Stimulated activated CD8-positive, alpha-beta memory T cell treated with anti-CD3 and anti-CD28 coated beads, Interleukin-12 subunit alpha, Interleukin-12 subunit beta, amount 100 ng/mL, for 24 hours (primary cell): Measurements from ENCODE around the gene A1BG.
"Not testable (repeated sequence)": the region's sequence is repeated elsewhere in the genome, so short reads cannot be mapped to it uniquely, and the experiment has no call there.

Experiments used
- DNase-seq: peaks from one replicate; pipeline ENCODE4 v3.0.0-alpha.2; 2020; ENCODE audit errors: extremely low read depth

The A1BG gene

DNA sequence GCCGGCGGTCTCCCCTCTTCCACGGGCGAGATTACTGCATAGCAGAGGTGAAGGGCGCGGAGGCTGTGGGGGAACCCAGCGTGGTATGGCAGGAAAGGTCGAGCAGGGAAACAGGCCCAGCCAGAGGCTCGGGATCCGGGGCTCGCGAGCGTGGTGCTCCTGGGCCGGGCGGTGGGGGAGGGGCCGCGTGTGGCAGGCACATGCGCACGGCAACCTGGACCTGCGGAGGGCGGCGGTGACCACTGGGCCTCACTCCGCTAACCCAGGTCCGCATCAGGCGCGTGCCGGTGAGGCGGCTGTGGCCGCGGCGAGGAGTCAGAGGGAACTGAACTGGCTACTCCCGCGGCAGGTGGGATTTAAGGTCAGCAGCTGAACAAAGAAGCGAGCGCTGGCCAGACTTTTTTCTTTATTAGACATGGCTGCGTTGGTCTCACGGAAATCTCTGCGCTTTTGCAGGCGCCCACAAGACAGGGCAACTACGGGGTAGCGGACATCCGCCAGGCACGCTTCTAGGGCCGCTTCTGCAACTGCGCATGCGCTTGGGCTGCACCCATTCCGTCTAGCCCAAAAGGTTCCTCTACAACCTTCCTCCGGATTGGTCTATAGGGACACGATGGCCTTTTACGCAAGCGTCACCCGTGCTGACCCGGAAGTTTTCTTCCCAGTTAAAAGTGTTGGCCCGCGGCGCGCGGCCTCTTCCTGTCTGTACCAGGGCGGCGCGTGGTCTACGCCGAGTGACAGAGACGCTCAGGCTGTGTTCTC, 33.5 kb upstream of the A1BG start, which contains the start of gene RPS5:
Gene RPS5, plus strand, starts transcription at position 694 of the 762 bp plus-strand sequence. CDS start 869 bp downstream, outside the sequence.
- DNase-seq, result peak; percentile 84

DNA sequence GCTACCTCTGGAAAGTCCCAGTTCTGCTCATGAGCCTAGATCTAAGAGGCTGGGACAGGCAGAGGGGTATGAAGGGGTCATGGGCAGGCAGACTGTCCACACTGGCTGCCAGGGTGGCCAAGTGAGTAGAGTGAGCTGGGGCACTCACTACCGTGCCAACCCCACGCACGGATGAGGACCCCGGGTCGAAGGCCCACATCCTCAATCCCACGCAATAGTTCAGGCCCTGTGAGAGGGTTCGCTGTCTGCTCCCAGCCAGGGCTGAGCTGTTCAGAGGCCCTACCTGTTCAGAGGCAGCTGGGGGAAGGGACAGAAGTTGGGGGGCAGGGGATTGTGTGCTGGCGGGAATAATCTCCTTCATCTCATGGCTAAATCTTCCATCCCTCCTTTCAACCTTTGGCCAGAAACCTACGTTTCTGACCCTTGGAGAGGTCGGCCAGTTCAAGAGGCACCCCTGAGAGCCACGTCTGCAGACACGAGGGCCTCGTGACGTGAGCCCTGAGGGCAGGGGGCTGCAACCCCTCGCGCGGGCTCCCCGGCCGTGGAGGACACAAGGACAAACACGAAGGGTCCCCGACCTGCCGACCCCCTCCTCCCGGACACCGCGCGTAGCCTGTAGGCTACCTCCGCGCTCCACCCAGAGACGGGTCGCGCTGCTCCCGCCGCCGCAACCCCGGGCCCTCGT, 32.7 kb upstream of the A1BG start:
- no peak for DNase-seq

DNA sequence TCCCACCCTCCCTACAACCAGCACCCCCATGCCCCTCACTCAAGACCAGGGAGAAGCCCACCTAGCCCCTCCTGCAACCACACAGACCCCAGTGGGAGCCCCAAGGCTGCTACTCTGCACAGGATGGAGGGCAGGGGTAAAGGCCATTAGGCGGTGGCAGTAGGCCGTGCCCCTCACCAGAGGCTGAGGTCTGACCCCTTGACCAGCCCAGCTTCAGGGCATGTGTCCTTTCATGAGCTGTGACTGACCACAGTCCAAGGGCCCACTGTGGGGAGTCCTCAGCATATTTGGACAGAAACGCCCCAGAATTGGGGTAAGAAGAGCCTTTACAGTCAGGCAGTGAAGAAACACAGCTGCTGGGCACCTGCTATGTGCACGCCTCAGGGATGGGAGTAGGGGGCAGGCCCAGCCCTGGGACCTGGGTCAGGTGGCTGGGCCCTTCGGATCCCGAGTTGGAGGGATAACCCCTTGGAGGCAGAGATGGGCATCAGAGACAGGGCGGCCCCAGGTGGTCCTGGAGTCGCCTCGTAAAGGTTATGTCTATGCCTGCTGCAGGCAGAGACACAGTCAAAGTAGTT, 32.1 kb upstream of the A1BG start:
- DNase-seq, result no peak

DNA sequence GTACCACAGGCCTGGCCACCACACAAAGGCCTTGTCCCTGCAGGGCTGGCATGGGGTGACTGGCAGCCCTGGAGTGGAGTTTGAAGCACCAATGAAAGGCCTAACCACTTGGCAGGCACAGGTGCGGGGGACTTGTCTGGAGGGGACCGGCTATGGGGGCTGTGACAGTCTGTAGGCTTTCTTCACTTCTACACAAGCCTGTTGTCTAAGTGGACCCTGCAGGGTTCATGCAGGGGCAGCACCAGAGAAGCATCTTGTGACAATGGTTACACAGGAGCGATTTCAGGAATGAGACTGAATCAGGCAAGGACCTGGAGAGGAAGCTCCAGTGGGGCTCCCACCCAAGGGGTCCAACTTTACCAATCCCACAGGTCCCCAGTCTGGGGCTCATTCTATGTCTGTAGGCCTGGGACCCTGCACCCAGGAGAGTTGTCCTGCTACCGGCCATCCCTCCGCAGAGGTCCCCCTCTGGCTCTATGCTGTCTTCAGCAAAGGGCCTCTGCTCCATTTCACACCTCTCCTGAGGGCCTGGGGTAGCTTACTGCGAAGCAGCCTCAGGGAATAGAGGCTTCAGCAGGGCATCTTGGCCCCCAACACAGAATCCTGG, 29.8 kb upstream of the A1BG start:
- DNase-seq, result no peak

DNA sequence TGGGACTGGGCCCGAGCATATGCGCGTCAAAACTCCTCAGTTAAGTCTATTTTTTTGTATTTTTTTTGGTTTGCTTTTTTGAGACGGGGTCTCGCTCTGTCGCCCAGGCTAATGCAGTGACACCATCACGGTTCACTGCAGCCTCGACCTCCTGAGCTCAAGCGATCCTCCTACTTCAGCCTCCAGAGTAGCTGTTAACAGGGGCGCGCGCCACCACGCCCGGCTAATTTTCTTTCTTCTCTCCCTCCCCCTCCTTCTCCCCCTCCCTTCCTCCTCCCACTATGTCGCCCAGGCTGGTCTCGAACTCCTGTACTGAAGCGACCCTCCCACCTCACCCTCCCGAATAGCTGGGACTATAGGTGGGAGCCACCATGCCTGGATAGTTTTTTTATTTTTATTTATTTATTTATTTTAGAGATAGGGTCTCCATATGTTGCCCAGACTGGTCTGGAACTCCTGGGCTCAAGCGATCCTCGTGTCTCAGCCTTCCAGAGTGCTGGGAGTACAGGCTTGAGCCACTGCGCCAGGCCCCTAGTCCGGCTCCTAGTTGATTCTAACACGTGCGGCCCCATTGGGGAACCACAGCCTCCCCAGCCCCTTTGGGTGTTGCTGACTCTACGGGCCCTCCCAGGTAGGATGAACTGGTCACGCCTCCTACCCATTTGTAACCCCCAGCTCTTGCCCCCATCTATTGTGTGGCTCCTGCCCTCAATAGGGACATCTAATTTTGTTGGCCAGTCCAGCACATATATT, 28.3 kb upstream of the A1BG start:
- no peak for DNase-seq

DNA sequence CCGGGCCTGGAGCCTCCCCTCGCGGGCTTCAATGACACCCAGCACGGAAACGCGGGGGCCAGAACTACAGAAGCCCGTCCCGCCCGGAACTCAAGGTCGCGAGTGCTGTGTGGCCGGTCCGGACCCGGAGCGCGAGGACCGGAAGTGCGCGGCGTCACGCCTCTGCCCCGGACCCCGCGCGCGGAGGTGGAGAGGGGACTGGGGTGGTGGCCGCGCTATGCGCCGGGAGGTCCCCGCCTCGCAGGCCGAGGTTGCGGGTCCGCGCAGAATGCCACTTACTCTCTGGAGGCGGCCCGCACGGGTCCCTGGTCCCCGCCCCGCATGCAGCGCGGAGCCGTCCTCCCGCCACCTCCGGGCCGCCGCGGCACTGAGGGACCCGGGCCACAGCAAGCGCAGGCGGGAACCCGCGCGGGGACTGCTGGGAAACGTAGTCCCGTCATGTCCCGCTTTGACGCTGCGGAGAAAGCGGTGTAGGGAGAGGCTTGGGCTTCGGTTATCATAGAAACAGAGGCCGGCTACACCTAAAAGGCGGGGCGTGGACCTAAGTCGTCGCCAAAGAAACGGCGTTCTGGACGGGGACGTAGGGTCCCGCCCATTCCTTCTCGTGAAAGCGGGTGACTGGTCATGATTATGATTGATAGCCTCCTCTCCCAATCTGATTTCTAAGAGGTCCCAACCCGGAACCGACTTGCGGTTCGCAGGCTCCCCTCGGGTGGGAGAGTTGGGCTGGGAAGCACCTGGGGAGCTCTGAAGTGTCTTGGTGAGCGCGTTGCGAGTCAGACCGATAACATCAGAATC, 27.6 kb upstream of the A1BG start, which contains the start of gene ZNF837:
Gene ZNF837, minus strand, starts transcription at position 369 of the 798 bp plus-strand sequence. CDS start 11,698 bp downstream, outside the sequence.
- peak; percentile 94 for DNase-seq

DNA sequence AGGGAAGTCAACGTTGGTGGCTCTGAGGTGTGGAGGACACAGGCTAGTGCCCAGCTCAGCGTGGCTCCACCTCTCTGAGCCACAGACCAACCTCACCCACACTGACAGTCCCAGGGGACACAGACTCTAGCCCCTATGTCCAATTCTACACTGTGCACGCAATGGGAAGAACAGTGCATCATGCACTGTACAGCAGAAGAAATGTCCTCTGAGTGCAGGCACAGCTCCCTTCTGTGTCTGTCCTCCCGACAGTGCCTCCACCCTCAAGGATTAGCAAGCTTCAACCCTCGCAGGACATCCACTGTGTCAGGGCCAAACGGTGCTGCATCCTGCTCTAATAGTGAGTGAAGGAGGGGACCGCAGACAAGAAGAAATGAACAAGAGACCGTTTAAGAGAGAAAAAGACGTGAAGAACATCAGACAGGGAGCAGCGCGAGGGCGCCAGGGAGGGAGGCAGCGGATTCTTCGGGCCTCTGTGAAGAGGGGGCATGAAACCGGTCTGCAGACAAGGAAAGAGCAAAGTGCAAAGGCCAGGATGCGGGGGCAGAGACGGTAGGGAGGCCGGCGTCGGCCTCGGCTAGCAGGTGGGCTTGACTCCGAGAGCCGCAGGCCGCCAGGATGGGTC, 26.9 kb upstream of the A1BG start:
- no peak for DNase-seq

DNA sequence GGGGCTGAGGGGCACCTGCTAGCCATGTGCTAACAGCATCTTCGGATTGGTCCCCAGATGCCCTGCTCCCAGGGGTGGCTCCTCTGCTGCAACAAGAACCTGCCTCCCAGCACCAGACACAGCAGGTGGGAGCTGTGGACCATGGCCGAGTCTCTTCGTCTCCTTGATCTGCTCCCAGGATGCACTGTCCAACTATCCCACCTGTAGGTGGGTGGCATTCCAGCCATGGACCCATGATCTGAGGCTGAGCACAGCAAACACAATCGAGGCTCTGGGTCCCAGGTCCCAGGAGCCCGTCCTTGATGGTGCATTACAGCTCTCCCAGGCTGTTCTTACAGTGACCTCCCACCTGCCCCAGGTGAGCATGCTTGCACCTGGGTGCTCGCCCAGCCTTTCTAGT, 26.0 kb upstream of the A1BG start:
- DNase-seq, result no peak

DNA sequence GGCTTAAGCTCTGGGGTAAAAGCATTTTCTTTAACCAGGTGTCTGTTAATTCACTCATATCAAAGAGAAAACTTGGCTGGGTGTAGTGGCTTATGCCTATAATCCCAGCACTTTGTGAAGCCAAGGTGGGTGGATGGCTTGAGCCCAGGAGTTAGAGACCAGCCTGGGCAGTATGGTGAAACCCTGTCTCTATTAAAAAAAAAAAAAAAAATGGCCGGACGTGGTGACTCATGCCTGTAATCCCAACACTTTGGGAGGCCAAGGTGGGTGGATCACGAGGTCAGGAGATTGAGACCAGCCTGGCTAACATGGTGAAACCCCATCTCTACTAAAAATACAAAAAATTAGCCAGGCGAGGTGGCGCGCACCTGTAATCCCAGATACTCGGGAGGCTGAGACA, 23.4 kb upstream of the A1BG start:
- not testable (repeated sequence) for DNase-seq

DNA sequence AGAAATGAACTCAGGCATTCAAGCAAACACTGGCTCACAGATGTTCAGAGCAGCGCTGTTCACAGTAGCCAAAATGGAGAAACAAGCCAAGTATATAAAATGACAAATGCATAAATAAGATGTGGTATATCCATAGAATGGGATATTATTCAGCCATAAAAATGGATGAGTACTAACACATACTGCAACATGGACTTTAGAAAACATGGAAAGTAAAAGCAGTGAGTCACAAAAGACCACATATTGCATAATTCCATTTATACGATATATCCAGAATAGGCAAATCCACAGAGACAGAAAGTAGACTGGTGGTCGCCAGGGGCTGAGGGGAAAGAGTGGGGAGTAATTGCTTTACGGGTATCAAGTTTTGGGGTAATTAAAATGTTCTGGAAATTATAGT, 20.9 kb upstream of the A1BG start:
- DNase-seq, result no peak

DNA sequence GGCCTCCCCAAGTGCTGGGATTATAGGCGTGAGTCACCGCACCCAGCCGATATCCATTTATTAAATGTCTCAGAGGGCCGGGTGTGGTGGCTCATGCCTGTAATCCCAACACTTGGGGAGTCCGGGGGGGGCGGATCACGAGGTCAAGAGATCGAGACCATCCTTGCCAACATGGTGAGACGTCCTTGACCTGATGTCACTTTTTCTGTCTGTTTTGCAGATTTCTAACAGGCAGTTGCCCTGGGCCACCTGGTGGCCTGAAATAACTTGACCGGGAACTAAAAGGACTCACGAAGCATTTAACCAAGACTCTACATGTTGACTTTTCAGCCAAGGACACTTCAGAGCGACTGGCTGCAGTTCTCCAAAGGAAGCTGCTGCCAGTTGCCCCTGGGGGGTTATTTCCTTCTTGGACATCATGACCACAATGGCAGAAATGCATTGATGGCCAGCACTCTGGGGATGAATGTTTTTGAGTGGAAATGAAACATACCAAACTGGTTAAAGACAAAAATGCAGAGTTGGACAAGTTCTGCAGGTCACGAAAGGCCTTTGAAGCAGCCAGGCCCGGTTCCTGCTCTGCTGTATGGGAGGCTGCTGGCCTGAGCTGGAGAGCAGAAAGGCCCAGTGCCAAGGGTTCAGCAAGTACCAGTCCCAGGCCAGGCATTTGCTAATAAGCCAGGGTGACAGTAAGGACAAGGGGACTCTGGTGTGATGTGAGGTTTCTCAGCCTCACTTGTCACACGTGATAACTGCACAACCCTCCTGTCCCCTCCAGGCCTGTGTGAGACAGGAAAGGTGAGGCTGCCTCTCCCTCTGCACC, 19.2 kb upstream of the A1BG start:
- no peak for DNase-seq

DNA sequence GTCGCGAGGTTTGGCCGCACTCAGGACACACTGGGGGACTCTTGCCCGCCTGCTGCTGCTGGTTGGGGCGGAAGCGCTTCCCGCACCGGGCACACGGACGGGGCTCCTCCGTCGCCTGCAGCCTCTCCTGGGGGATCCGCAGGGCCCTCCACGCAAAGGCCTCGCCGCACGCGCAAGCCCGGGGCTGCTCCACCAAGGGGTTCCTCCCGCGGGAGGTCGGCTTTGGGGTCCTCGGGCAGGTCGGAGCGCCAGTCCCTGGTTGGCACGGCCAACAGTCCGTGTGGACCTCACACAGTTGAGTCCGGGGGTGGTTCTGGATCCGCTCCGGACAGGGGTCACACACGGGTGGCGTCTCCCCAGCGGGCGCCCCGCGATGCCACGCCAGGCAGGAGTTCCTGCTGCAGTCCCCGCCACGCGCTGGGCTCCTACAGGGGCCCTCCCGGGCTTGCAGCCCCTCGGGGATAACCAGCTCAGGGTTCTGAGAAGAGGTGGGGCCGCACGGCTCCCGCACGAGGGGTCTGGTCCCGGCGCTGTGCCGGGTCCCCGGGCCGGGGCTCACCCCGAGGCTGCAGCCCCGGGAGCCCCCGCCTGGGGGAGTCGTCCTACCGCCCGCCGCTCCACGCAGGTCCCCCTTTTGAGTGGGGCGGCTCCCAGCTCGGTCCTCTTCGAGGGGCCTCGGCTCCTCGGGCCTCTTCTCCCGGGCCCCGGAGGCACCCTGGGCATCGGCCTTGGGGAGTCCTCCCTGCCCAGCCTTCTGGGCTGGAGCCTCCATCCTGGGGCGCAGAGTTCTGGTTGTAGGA, 15.5 kb upstream of the A1BG start:
- no peak for DNase-seq

DNA sequence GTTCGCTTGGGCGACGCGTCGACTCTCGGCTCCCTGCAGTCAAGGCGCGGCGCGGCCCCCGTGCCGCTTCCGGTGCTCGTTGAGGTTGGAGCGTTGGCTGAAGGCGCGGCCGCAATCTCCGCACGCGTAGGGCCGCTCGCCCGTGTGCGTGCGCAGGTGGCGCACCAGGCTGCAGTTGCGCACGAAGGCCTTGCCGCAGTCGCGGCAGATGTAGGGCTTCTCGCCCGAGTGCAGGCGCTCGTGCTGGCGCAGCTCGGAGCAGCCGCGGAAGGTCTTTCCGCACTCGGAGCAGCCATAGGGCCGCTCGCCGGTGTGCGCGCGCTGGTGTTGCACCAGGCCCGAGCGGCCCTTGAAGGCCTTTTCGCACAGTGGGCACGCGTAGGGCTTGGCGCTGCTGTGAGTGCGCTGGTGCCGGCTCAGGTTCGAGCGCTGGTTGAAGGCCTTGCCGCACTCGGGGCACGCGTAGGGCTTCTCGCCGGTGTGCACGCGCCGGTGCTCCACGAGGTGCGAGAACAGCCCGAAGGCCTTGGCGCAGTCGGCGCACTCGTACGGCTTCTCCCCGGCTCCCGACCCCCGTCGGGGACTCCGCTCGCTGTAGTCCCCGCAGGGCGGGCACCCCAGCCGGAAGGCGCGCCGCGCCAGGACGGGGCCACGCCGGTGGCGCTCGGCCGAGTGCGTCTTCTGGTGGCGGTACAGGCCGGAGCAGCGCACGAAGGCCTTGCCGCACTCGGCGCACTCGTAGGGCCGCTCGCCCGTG, 14.6 kb upstream of the A1BG start:
- DNase-seq, result no peak

DNA sequence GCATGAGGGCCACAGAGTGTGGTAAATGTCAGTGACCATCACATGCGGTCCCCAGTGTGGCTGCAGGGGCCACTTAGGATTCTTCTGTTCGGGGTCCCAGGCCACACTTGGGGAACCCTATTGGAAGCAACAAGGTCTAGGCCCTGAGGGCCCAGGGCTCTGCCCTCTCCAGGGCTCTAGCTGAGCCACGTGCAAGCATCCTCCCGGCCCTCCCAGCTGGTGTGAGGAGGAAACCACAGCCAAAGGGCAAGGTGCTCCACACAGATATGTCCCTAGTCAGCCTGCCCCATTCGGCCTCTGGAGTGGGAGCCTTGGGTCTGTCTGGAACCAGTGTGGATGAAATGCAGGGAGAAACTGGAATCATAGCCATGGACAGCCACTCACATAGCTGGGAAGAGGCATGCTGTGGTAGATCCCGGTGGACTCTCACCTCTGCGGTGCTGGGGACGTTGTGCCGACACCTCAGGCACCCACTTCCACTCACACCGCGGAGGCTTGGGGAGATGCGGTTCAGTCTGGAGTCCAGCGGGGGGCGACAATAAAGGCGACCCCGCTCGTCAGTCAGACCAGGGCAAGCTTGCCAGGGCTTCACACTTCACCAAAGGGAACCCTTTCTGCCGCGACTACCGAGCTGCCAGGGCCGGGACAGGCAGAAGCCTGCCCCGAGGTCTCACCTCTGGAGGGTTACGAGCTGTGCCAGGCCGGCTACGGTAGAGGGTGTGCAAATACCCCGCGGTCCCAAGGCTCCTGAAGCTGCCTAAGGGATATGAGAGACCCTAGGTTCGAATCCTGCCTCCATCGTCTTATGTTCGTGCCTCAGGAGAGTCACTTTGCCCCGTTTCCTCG, 13.5 kb upstream of the A1BG start:
- no peak for DNase-seq

DNA sequence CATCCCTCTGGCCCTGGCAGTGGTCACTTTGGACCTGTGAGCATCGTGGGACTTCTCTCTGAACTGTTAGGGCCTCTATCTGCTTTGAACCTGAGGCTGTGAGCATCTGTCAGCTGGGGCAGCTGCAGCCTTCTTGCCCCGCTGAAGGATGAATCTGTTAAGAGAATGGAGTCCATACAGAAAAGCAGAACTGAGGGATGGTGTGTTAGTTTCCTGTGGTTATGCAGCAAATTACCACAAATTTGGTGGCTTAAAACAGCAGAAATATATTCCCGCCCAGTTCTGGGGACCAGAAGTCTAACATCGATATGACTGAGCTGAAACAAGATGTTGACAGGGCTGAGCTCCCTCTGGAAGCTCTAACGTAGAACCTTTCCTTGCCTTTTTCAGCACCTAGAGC, 10.9 kb upstream of the A1BG start:
- no peak for DNase-seq

DNA sequence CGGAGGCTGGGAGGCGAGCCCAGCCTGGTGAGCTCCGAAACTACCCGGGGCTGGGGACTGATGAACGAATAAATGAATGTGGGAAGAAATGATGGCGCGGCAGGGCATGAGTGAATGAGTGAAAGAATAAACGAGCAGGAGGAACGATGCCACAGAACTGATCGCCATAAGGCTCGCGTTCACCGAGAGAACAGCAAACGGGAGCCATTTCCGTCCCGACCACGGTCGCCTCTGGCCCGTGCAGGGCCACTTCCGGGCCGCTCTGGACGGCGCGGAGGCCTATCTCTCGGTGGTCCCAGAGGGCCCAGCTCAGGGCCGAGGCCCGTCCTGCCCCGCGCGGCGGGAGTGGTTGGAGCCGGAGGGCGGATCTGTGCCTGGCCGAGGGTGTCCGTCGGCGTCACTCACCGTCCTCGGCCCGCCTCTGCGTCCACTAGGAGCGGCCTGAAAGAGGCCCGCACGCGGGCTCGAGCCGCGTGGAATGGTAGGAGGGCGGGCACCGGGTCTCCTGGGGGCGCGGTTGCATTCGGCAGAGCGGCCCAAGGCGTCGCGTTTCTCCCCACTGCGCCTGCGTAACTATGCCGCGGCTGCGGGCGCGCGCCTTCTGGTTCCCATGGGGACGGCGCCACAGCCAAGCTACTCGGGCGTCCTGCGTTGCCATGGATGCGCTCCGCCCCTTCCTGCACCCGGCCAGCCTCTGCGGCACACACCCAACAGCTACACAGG, 9.1 kb upstream of the A1BG start, which contains the start of gene ZNF497:
Gene ZNF497, minus strand, starts transcription at position 480 of the 723 bp plus-strand sequence. CDS start 5,116 bp downstream, outside the sequence.
- peak; percentile 98 for DNase-seq
